ENCODE data around the gene DIS3L2.

Gene DIS3L2

DNA sequence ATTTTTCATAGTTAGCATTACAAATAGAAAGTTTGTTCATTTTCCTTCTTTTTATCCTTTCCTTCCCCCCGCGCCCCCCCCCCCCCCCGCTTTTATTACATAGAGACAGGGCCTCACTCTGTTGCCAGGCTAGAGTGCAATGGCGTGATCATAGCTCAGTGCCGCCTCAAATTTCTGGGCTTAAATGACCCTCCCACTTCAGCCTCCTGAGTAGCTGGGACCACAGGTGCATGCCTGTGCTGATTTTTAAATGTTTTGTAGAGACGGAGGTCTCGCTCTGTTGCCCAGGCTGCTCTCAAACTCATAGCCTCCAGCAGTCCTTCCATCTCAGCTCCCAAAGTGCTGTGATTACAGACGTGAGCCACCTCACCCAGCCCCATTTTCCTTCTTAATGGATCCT is 325.8 kb downstream of the DIS3L2 start:
- ChIA-PET POLR2A (no interaction called here), CTCF (interaction anchor here (1.0 kb wide), 1 partner anchor 381 kb away, joined by 3 read pairs; no protein-coding TSS in a partner anchor)
- TF ChIP-seq ELF4 (IDR thresholded peaks at IDR 0.05) = no peak
- TF ChIP-seq SP1 (IDR thresholded peaks at IDR 0.05) = no peak
- TF ChIP-seq ZNF384 (IDR thresholded peaks at IDR 0.05) = no peak
- TF ChIP-seq ARNT (IDR thresholded peaks at IDR 0.05) = no peak
- no peak for TF ChIP-seq NFRKB (IDR thresholded peaks at IDR 0.05)
- no peak for DNase-seq (ENCODE audit: extremely low spot score)

DNA sequence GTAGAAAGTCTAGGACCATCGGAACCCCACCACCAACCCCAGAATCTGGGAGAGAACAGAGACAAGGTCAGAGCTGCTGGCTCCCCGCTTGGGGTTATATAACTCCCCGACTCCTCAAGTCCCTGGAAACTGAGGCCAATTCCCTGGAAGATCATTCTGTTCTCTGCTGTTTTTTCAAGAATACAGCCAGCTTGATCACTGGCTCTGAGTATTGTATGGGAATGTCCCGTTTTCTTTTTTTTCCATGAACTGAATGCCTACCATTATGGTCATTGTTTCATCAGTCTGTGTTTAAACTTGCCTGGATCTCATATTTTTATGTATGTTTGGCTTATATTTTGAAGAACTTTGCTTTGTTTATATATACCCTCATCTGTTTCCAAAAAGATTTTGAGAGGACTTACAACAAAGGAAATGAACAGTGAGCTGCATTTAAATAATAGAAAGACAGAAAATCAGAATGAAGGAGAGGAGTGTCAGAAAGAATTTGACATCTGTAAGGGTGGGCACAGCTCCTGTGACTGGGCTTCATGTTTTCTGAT is 327.0 kb downstream of the DIS3L2 start:
- no peak for TF ChIP-seq NFRKB (IDR thresholded peaks at IDR 0.05)
- TF ChIP-seq L3MBTL2 (conservative IDR thresholded peaks at IDR 0.05) = no peak
- TF ChIP-seq HDGF (IDR thresholded peaks at IDR 0.05; ENCODE audit: borderline replicate concordance) = no peak
- CTCF ChIA-PET = no interaction called here
- POLR2A ChIA-PET = no interaction called here

DNA sequence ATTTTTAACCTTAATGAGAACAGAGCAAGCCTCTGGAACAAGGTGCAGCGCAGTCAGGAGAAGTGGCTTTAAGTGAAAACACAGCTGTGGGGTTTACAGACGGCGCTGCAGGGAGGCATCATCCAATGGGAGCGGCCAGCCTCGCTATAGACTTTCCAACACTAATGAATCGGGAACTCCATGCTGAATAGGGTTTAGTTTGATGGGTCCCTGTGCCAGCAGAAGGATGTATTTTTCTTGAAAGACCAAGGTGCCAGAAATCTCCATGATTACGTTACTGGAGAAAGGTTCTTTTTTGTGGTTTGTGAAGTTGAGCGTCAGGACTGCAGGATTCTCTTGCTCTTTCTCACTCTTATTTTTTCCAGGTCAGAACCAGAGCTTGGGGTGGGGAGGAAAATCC is 329.2 kb downstream of the DIS3L2 start:
- CTCF ChIA-PET = no interaction called here
- no peak for DNase-seq (ENCODE audit: extremely low spot score)
- TF ChIP-seq BHLHE40 (IDR thresholded peaks at IDR 0.05; ENCODE audit: borderline replicate concordance) (no peak), LEF1 (IDR thresholded peaks at IDR 0.05; ENCODE audit: borderline replicate concordance) (no peak), CTBP1 (IDR thresholded peaks at IDR 0.05; ENCODE audit: borderline replicate concordance) (no peak), ELF4 (IDR thresholded peaks at IDR 0.05) (no peak), TARDBP (IDR thresholded peaks at IDR 0.05) (no peak), FOXK2 (IDR thresholded peaks at IDR 0.05) (no peak), ZNF384 (IDR thresholded peaks at IDR 0.05) (no peak), ARNT (IDR thresholded peaks at IDR 0.05) (no peak), SP1 (IDR thresholded peaks at IDR 0.05) (no peak), FOXM1 (IDR thresholded peaks at IDR 0.05; ENCODE audit: borderline replicate concordance) (no peak), SUZ12 (IDR thresholded peaks at IDR 0.05) (no peak), NFRKB (IDR thresholded peaks at IDR 0.05) (no peak), L3MBTL2 (conservative IDR thresholded peaks at IDR 0.05) (no peak)
- POLR2A ChIA-PET = no interaction called here

More for the DNA sequence above, 327.0 kb downstream of the DIS3L2 start:
- DNase-seq (ENCODE audit: extremely low spot score) = no peak

DNA sequence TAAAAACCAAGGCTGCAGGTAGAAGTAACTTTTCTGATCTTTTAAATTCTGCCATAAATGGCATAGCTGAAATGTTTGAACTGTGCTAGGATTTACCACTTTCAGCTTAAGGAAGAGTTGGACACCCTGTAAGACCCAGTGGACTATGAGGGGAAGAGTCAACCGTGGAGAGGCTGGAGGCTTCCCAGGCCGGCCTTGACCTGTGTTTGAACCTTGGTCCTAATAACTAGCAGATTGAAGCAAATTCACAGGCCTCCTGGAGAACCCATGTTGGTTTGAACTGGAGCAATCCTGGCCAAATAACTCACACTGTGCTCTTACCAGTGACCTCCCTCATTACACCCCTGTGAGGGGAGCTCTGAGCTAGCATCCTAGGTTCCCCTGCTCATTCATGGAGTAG is 329.8 kb downstream of the DIS3L2 start:
- TF ChIP-seq FOXK2 (IDR thresholded peaks at IDR 0.05) (no peak), SUZ12 (IDR thresholded peaks at IDR 0.05) (no peak), NFRKB (IDR thresholded peaks at IDR 0.05) (no peak), ARNT (IDR thresholded peaks at IDR 0.05) (no peak), L3MBTL2 (conservative IDR thresholded peaks at IDR 0.05) (no peak), TARDBP (IDR thresholded peaks at IDR 0.05) (no peak), LEF1 (IDR thresholded peaks at IDR 0.05; ENCODE audit: borderline replicate concordance) (no peak), CTBP1 (IDR thresholded peaks at IDR 0.05; ENCODE audit: borderline replicate concordance) (no peak), SP1 (IDR thresholded peaks at IDR 0.05) (no peak), BHLHE40 (IDR thresholded peaks at IDR 0.05; ENCODE audit: borderline replicate concordance) (no peak)
- TF ChIP-seq, protein P1, sequence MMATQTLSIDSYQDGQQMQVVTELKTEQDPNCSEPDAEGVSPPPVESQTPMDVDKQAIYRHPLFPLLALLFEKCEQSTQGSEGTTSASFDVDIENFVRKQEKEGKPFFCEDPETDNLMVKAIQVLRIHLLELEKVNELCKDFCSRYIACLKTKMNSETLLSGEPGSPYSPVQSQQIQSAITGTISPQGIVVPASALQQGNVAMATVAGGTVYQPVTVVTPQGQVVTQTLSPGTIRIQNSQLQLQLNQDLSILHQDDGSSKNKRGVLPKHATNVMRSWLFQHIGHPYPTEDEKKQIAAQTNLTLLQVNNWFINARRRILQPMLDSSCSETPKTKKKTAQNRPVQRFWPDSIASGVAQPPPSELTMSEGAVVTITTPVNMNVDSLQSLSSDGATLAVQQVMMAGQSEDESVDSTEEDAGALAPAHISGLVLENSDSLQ (IDR thresholded peaks at IDR 0.05) = no peak
- ChIA-PET POLR2A (no interaction called here), CTCF (interaction anchor here (1.7 kb wide), 1 partner anchor 11 kb away, joined by 3 read pairs; no protein-coding TSS in a partner anchor)
- no peak for DNase-seq (ENCODE audit: extremely low spot score)

DNA sequence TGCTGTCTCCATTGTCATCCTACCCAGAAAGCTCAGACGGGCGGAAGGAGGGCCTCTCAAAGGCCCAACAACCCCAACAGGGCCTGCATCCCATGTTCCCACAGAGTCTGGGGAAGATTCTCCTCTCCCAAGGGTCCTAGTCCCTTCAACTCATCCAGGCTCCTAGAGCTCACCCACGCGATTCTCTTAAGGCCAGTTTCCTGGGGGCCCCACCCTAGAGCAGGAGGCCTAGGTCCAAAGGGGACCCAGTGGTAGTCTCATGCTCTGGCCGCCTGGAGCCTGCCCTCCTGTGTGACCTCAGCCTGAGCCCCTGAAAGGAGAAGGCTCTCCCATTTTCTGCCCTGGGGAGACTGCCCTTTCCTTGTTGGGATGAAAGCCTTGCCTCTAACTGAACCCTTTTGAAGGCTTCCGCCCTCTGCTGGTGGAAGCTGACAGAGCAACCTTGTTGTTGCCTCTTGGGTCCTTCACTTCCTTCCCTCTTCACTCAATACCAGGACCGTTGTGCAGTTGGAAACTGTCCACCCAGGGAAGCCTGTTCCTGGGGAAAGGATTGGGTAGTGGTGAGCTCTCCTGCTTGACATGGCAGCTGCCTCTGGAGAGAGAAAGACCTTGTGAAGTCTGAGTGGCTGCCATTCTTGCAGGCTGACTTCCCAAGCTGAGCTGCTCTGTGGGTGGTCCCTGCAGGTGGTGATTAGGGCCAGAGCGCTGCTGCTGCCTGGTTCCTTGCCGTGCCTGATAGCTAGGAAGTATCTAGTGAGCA is 331.1 kb downstream of the DIS3L2 start:
- ChIA-PET CTCF (interaction anchor here (0.6 to 1.7 kb wide), 12 partner anchors 9 to 413 kb away, joined by 3 to 6 read pairs (median 4); no protein-coding TSS in a partner anchor), POLR2A (no interaction called here)
- DNase-seq (ENCODE audit: extremely low spot score) = peak; percentile 68
- TF ChIP-seq LEF1 (IDR thresholded peaks at IDR 0.05; ENCODE audit: borderline replicate concordance) (no peak), TARDBP (IDR thresholded peaks at IDR 0.05) (no peak), ELF4 (IDR thresholded peaks at IDR 0.05) (no peak), FOXK2 (IDR thresholded peaks at IDR 0.05) (no peak), FOXA1 (IDR thresholded peaks at IDR 0.05) (no peak), SP1 (IDR thresholded peaks at IDR 0.05) (no peak), ARNT (IDR thresholded peaks at IDR 0.05) (no peak), HDGF (IDR thresholded peaks at IDR 0.05; ENCODE audit: borderline replicate concordance) (no peak), SUZ12 (IDR thresholded peaks at IDR 0.05) (no peak), ZNF384 (IDR thresholded peaks at IDR 0.05) (no peak), NFRKB (IDR thresholded peaks at IDR 0.05) (no peak), L3MBTL2 (conservative IDR thresholded peaks at IDR 0.05) (no peak)
- TF ChIP-seq, protein P1 (IDR thresholded peaks at IDR 0.05) = no peak

DNA sequence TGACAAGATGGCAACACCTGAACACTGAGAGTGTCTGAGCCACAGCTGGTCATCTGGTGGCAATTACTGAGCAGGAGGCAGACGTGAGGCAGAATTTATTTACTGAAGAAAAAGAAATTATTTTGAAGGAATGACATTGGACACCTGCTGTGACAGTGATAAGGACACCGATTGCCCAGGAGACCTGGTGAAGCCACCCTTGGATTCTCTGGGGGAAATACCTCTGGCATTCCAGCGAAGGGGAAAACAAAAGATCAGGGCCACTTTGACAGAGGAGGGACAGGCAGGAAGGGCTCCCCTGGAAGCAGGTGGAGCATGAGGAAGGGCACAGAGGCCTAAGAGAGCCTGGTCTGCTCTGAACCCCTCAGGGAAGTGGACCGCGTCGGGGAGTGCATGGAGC is 331.7 kb downstream of the DIS3L2 start:
- ChIA-PET CTCF (interaction anchor here (0.8 to 1.7 kb wide), 7 partner anchors 8 to 393 kb away, joined by 3 to 6 read pairs (median 4); no protein-coding TSS in a partner anchor), POLR2A (no interaction called here)
- no peak for DNase-seq (ENCODE audit: extremely low spot score)
- no peak for TF ChIP-seq SP1 (IDR thresholded peaks at IDR 0.05)
- no peak for TF ChIP-seq SUZ12 (IDR thresholded peaks at IDR 0.05)
- no peak for TF ChIP-seq BHLHE40 (IDR thresholded peaks at IDR 0.05; ENCODE audit: borderline replicate concordance)
- no peak for TF ChIP-seq FOXA1 (IDR thresholded peaks at IDR 0.05)
- no peak for TF ChIP-seq HDGF (IDR thresholded peaks at IDR 0.05; ENCODE audit: borderline replicate concordance)
- no peak for TF ChIP-seq FOXK2 (IDR thresholded peaks at IDR 0.05)
- no peak for TF ChIP-seq NFRKB (IDR thresholded peaks at IDR 0.05)
- TF ChIP-seq CTBP1 (IDR thresholded peaks at IDR 0.05; ENCODE audit: borderline replicate concordance) = no peak
- TF ChIP-seq ZNF384 (IDR thresholded peaks at IDR 0.05) = no peak
- TF ChIP-seq FOXM1 (IDR thresholded peaks at IDR 0.05; ENCODE audit: borderline replicate concordance) = no peak
- TF ChIP-seq ARNT (IDR thresholded peaks at IDR 0.05) = no peak
- no peak for TF ChIP-seq ELF4 (IDR thresholded peaks at IDR 0.05)
- no peak for TF ChIP-seq LEF1 (IDR thresholded peaks at IDR 0.05; ENCODE audit: borderline replicate concordance)
- no peak for TF ChIP-seq TARDBP (IDR thresholded peaks at IDR 0.05)
- TF ChIP-seq L3MBTL2 (conservative IDR thresholded peaks at IDR 0.05) = no peak
- TF ChIP-seq, protein P1 (IDR thresholded peaks at IDR 0.05) = no peak

Measured in HEK293T (cell line).